OCI-LY7 (cell line): ENCODE results near the gene GRWD1. TPM values are rescaled to one million over a fixed set of nuclear protein-coding genes. Genes with fewer than 3 reads are reported as not detected.

ENCODE experiments used
- BruUV-seq: library from RNA; stranded (reverse); fragments of 400-500 nt; replicated peaks from 2 replicates; lab custom pipeline; 2021; lab: Mats Ljungman, UMichigan
- CTCF ChIA-PET: fragments of 300-600 bp; sonication (Branson Sonifier 250); formaldehyde crosslinking; loops from one replicate; lab custom pipeline; 2022; ENCODE audit warnings: antibody characterized with exemption; ENCODE audit not compliant: unreplicated experiment; lab: Charles Lee
- POLR2A ChIA-PET: fragments of 300-600 bp; sonication (Branson Sonifier 250); formaldehyde crosslinking; loops from one replicate; lab custom pipeline; 2022; ENCODE audit warnings: antibody characterized with exemption; lab: Charles Lee
- DNase-seq: peaks from one replicate; pipeline ENCODE4 v3.0.0-alpha.2; 2015; ENCODE audit warnings: low spot score
- H2AFZ ChIP-seq: fragments of 200-600 bp; sonication (generic), shearing (Covaris generic); 2 replicates; pipeline ENCODE4 v1.6.1; 2014; ENCODE audit warnings: mild to moderate bottlenecking, antibody characterized with exemption, low read length, moderate library complexity
- H3K27ac ChIP-seq: fragments of 200-600 bp; sonication (generic); 2 replicates; pipeline ENCODE4 v1.5.1; 2014; ENCODE audit warnings: mixed run types, low read depth, mild to moderate bottlenecking, moderate library complexity, low read length, inconsistent platforms; ENCODE audit not compliant: poor library complexity, severe bottlenecking
- H3K36me3 ChIP-seq: fragments of 200-600 bp; sonication (generic); 2 replicates; pipeline ENCODE4 v1.6.1; 2014; ENCODE audit warnings: mild to moderate bottlenecking, antibody characterized with exemption, low read length, moderate library complexity, mixed read lengths; ENCODE audit not compliant: insufficient read depth
- H3K4me1 ChIP-seq: fragments of 200-600 bp; sonication (generic); 2 replicates; pipeline ENCODE4 v1.5.1; 2014; ENCODE audit warnings: mild to moderate bottlenecking, low read length; ENCODE audit not compliant: insufficient read depth, poor library complexity, severe bottlenecking
- H3K4me2 ChIP-seq: fragments of 200-600 bp; sonication (generic); 2 replicates; pipeline ENCODE4 v1.6.1; 2014; ENCODE audit warnings: mild to moderate bottlenecking, low read length
- H3K4me3 ChIP-seq: fragments of 200-600 bp; sonication (generic); 2 replicates; pipeline ENCODE4 v1.5.1; 2014; ENCODE audit warnings: mild to moderate bottlenecking, low read depth, low read length; ENCODE audit not compliant: poor library complexity, severe bottlenecking
- H3K79me2 ChIP-seq: fragments of 200-600 bp; sonication (generic); 2 replicates; pipeline ENCODE4 v1.6.1; 2016; ENCODE audit warnings: low read depth, mild to moderate bottlenecking, low read length, moderate library complexity, mixed read lengths; ENCODE audit not compliant: insufficient read depth
- H3K9me2 ChIP-seq: fragments of 200-600 bp; sonication (generic); 2 replicates; pipeline ENCODE4 v1.6.1; 2016; ENCODE audit warnings: mild to moderate bottlenecking, low read length, mixed read lengths; ENCODE audit not compliant: insufficient read depth
- H3K9me3 ChIP-seq: fragments of 200-600 bp; sonication (generic); 2 replicates; pipeline ENCODE4 v1.6.1; 2014; ENCODE audit warnings: mild to moderate bottlenecking, mixed run types, low read length, mixed read lengths
- H4K20me1 ChIP-seq: fragments of 200-600 bp; sonication (generic); 2 replicates; pipeline ENCODE4 v1.6.1; 2014; ENCODE audit warnings: mild to moderate bottlenecking, antibody characterized with exemption, low read length, moderate library complexity, mixed read lengths; ENCODE audit not compliant: insufficient read depth
- CTCF ChIP-seq: fragments of 200-600 bp; sonication (generic); conservative IDR thresholded peaks from 2 replicates; pipeline ENCODE4 v1.5.1; 2014; ENCODE audit warnings: mild to moderate bottlenecking, antibody characterized with exemption, low read length, moderate library complexity, mixed read lengths
- EZH2phosphoT487 ChIP-seq: fragments of 200-600 bp; sonication (generic); IDR thresholded peaks from 2 replicates; pipeline ENCODE4 v1.6.1; 2018; ENCODE audit warnings: low read depth, borderline replicate concordance, mild to moderate bottlenecking, mixed run types, antibody characterized with exemption, low read length, moderate library complexity, mixed read lengths
- intact Hi-C: fragments of 100-400 bp; cut with micrococcal nuclease; formaldehyde crosslinking; loops from one replicate; pipeline ENCODE4 v1.10.0; 2022; ENCODE audit not compliant: unreplicated experiment
- total RNA-seq, 2 experiments: library from RNA; depleted of rRNA in 1 of 2; stranded (reverse); fragments of >200 nt in 1 of 2; shearing (Covaris generic) in 1 of 2; gene quantifications; 2 replicates each; pipeline ENCODE4 v1.2.3, GENCODE V29; 2014 to 2022

Gene GRWD1
- total RNA-seq, 2 experiments from 2014 or later, result 32.1 to 35.8 TPM

- BruUV-seq, result no TSS peak
- no peak for DNase-seq
- H3K4me1 ChIP-seq, result no peaks in the 10 kb centered on the region
- H3K9me3 ChIP-seq, result no peaks in the 10 kb centered on the region
- H3K4me2 ChIP-seq, result no peak overlapping the region
- TF ChIP-seq CTCF, result no peak
- no peak for TF ChIP-seq EZH2phosphoT487
- no peak overlapping the region for H2AFZ ChIP-seq
- H3K4me3 ChIP-seq, result no peak overlapping the region
- no peaks in the 10 kb centered on the region for H3K9me2 ChIP-seq
- peaks cover 52% of the 10 kb centered on the region for H3K36me3 ChIP-seq
- intact Hi-C loops, result no loop called here
- ChIA-PET POLR2A (interaction anchor here (0.7 kb wide), 1 partner anchor 125 kb away, joined by 3 read pairs; no protein-coding TSS in a partner anchor), CTCF (no interaction called here)
- H3K79me2 ChIP-seq, result no peaks in the 10 kb centered on the region
- H4K20me1 ChIP-seq, result no peaks in the 10 kb centered on the region
- no peak overlapping the region for H3K27ac ChIP-seq
Measured at GRCh38 chr19:48461651-48461981, 15.8 kb downstream of the GRWD1 start.

GRCh38 chr19:48461982-48462655 is 16.3 kb downstream of the GRWD1 start:
- no peaks in the 10 kb centered on the region for H4K20me1 ChIP-seq
- H3K4me1 ChIP-seq, result no peaks in the 10 kb centered on the region
- peak; percentile 35 for DNase-seq
- intact Hi-C loops, result no loop called here
- H3K36me3 ChIP-seq, result peaks cover 47% of the 10 kb centered on the region; the same call in 1 of the 2 replicates
- no peaks in the 10 kb centered on the region for H3K9me2 ChIP-seq
- no peak overlapping the region for H3K4me2 ChIP-seq
- TF ChIP-seq CTCF, result no peak
- TF ChIP-seq EZH2phosphoT487, result no peak
- no peaks in the 10 kb centered on the region for H3K79me2 ChIP-seq
- POLR2A ChIA-PET, result no interaction called here
- CTCF ChIA-PET, result no interaction called here
- H3K9me3 ChIP-seq, result no peaks in the 10 kb centered on the region
- no peak overlapping the region for H3K4me3 ChIP-seq
- no peak overlapping the region for H3K27ac ChIP-seq
- no peak overlapping the region for H2AFZ ChIP-seq
- BruUV-seq, result no TSS peak

DNA sequence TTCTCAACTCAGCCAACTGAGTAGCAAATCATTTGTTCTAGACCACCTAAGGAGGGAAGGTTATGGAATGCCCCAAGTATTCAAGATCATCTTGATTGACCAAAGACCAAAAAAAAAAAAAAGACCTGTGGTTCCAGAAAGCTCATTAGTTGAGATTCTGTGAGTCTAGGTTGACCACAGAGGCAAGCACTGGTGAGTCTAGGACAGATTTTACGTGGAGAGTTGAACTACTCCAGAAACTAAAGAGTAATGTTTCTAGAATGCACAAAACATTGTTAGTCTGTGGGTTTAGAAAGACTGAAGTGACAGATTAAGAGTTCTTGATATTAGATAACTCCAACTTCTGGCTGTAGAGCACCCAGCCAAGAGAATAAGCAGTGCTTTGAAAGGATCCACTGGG is 19.4 kb downstream of the GRWD1 start:
- peaks cover 5% of the 10 kb centered on the region; the same call in 1 of the 2 replicates for H4K20me1 ChIP-seq
- peaks cover 11% of the 10 kb centered on the region for H3K4me1 ChIP-seq
- H3K9me2 ChIP-seq, result no peaks in the 10 kb centered on the region
- no peak overlapping the region for H3K4me3 ChIP-seq
- intact Hi-C loops, result no loop called here
- H3K79me2 ChIP-seq, result peaks cover 5% of the 10 kb centered on the region
- ChIA-PET POLR2A (no interaction called here), CTCF (no interaction called here)
- TF ChIP-seq CTCF, result no peak
- no peak for TF ChIP-seq EZH2phosphoT487
- peaks cover 27% of the 10 kb centered on the region; the same call in 1 of the 2 replicates for H3K36me3 ChIP-seq
- H2AFZ ChIP-seq, result no peak overlapping the region
- TSS peak; percentile 25 for BruUV-seq
- H3K27ac ChIP-seq, result no peak overlapping the region
- H3K4me2 ChIP-seq, result no peak overlapping the region
- no peak for DNase-seq
- H3K9me3 ChIP-seq, result no peaks in the 10 kb centered on the region
